NCI-H345 treated with DMSO at 0.1 percent for 48 hours (cell line): ENCODE data around the gene MTCL1.

ENCODE experiments used
- DNase-seq: peaks from one replicate; lab custom pipeline; 2025; ENCODE audit not compliant: unreplicated experiment; lab: John Stamatoyannopoulos, UW

MTCL1 gene

DNA sequence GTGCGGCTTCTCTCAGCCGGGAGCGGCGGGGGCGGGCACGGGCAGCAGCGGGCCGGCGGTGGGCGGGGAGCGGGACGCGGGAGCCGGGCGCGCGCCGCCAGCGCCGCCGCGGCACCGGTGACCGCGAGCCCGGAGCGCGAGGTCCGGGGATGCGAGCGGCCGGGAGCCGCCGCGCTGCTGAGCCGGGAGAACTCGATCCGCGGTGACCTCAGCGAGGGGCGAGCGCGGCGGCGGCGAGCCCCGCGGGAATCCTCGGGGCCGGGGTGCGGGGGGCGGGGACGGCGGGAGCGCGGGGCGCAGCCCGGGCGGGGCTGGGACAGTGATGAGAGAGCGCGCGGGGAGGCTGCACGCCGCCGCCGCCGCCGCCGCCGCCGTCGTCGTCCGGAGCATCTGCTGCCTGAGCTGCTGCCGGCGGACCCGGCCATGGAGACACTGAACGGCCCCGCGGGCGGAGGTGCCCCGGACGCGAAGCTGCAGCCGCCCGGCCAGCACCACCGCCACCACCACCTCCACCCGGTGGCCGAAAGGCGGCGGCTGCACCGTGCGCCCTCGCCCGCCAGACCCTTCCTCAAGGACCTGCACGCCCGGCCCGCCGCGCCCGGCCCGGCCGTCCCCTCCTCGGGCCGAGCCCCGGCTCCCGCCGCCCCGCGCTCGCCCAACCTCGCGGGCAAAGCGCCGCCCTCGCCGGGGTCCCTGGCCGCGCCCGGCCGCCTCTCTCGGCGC, at the start of gene MTCL1:
Gene MTCL1 (plus strand): TSS at position 319 of the 723 bp plus-strand sequence. CDS start 105 bp downstream, at position 424.
- DNase-seq: peak; percentile 23

DNA sequence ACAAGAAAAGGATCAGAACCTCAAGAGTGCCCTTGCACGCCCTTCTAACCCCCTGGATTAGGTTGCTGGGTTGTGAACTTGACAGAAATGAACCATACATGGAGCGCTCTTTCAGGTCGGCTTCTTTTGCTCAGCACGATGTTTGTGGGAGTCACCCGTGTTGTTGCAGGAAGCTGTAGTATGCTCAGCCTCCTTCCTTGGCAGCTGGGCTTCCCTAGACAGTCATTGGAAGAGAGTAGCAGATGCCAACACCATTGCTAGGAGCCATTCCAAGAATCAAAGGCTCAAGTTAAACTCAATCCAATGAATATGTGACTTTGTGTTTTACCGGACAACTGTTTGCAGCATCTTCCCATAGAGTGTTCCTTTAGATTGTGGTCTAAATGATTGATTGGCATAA, 49.1 kb upstream of the MTCL1 start:
- DNase-seq: no peak

- peak; percentile 37 for DNase-seq
Observed at GRCh38 chr18:8657050-8657820, 48.1 kb upstream of the MTCL1 start.

DNA sequence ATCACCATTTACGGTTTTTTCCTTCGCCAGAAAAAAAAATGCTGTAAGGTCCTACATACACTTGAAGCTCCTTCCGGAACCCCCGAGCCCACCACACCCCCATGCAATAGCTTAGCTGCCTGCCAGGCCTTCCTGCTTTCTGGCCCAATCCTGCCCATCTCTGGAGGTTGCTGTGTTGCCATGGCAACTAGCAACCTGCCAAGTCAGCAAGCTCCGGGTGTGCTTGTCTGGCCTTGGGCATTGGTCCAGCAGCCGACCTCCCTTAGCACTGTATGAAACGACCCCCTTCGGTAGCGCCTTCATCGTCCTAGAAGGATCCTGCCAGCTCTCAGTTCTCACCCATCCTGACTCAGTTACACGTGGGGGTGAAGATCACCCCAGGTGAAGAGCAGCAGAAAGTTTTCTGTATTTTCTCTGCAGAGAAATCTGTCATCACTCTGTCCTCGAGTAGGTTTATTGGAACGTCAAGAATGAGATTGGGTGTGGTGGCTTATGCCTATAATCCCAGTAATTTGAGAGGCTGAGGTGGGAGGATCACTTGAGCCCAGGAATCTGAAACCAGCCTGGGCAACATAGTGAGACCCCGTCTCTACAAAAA, 47.4 kb upstream of the MTCL1 start:
- no peak for DNase-seq

DNA sequence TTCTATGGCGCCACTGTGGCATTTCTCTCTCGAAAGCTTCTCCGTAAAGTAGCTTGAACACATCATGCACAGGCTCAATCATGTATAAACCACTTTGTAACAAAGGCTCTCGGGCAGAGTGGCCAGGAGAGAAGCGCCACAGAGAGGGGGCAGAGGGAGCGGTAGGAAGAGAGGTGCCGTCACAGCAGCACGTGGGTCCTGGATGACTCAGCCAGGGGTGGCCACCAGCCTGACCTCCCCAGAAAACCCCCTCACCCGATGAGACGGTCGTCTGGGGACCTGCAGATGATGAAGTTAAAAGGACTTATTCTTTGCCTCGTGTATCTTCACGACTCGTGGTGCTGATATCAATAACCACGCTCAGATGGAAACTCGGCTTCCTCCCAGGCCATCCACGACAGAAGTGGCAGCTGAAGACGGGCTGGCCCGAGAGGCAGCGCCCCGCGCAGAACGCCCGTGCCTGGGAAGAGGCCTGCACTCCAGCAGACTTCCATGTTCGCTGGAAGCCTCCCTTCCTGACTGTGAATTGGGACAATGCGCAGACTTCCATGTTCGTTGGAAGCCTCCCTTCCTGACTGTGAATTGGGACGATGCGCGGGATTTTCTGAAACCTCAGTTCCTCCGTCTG, 46.4 kb upstream of the MTCL1 start:
- peak; percentile 29 for DNase-seq

GRCh38 chr18:8659609-8660242, 45.6 kb upstream of the MTCL1 start:
- DNase-seq: peak; percentile 75

- peak; percentile 72 for DNase-seq
Observed at GRCh38 chr18:8660316-8660715, 45.0 kb upstream of the MTCL1 start.

DNA sequence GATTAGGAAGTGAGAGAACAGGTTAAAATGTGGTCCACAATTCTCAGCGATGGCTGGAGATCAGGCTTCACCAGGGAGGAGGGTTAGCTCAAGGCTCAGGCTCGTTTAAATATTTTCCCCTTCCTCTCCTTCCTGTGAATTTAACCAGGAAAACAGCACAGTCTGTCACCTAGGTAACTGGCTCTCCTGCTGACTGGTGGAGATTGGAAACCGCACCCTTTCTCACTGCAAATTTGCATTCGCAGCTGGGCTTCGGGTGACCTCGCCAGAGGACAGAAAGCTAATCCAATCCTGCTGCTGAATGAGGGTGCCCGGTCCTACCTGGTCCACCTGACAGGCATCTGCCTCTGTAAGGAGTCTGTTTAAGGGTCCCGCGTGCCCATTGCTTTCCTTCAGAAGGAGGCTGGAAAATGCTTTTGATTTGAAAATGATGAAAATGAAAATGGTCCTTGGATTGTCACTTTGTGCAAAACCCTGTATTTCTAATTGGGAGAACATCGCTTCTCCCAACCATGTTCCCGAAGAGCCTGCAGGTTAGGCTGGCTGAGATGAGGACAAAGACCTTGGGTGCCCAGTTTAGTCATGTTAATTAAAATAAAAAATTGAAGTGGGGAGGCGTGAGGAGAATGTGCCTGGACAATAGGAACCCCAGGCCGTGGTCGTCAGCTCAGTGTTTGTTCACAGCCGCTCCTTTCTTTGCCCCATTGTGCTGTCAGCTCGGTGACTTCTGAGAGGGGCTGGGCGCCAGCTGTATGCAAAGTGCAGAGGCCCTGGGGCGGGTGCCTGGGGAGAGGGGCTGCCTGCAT, 43.4 kb upstream of the MTCL1 start:
- peak; percentile 98 for DNase-seq

- peak; percentile 94 for DNase-seq
Observed at GRCh38 chr18:8662560-8663255, 42.6 kb upstream of the MTCL1 start.

GRCh38 chr18:8667846-8668245, 37.5 kb upstream of the MTCL1 start:
- DNase-seq: no peak

- DNase-seq: no peak
Observed at GRCh38 chr18:8668381-8668780, 37.0 kb upstream of the MTCL1 start.

DNA sequence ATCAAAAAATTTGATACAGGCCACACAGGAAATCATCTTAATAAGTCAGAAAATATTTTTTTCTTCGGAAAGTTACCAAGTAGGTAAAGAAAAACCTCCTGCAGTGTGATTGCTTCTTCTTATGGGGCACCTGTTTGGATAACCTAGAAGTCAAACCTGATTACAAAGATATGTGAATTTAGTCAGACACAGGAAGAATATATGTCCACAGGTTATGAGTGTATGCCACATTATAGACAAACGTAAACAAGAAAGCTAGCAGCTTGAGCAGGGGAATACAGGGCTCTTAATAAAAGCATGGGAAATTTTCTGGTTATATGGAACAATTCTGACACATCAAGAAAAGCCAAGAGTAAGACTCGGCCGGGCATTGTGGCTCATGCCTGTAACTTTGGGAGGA, 35.8 kb upstream of the MTCL1 start:
- no peak for DNase-seq

GRCh38 chr18:8673256-8674209, 31.8 kb upstream of the MTCL1 start:
- peak; percentile 47 for DNase-seq

- DNase-seq: no peak
Observed at GRCh38 chr18:8675057-8675456, 30.3 kb upstream of the MTCL1 start.

DNA sequence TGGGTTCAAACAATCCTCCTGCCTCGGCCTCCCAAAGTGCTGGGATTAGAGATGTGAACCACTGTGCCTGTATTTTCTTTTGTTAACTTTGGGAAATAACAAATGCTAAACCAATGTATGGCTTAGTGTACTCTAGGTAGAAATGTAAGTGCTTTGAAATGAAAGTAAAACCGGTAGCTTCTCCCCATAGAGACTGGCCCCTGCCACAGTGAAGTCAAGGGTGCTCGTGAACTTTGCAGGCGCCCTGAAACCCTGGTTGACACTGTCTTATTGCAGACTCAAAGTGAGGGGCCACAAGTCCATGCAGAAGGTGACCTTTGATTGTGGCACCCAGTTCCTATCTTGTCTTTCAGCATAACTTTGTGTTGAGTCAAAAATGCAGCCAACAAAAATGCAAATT, 24.2 kb upstream of the MTCL1 start:
- DNase-seq: no peak

GRCh38 chr18:8684577-8684976, 20.8 kb upstream of the MTCL1 start:
- no peak for DNase-seq

- peak; percentile 77 for DNase-seq
Observed at GRCh38 chr18:8685141-8685913, 20.0 kb upstream of the MTCL1 start.

DNA sequence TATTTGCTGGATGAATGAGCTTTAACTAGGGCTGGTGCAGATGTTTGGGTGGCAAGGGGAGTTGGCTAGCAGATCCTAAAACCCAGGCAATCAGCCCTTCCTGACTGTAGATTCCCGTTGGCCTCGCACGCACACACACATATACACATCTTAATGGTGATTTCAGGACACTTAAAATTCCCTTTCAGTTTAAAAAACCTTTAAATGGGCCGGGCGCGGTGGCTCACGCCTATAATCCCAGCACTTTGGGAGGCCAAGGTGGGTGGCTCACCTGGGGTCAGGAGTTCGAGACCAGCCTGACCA, 19.5 kb upstream of the MTCL1 start:
- no peak for DNase-seq
